MM.1S (cell line): ENCODE data around the gene HIF1AN.

ENCODE experiments used
- DNase-seq: peaks from one replicate; pipeline ENCODE4 v3.0.0-alpha.2; 2015
- H2AFZ ChIP-seq: fragments of 300-600 bp; sonication (generic); 2 replicates; pipeline ENCODE4 v1.6.0; 2016; ENCODE audit warnings: antibody characterized with exemption, low read length
- H3F3A ChIP-seq: fragments of 300-600 bp; sonication (generic); 2 replicates; pipeline ENCODE4 v1.6.1; 2016; ENCODE audit warnings: mild to moderate bottlenecking, antibody characterized with exemption, low read length, moderate library complexity, mixed read lengths; ENCODE audit not compliant: insufficient read depth
- H3K27ac ChIP-seq: fragments of 300-600 bp; sonication (generic); 2 replicates; pipeline ENCODE4 v1.5.1; 2016; ENCODE audit warnings: mild to moderate bottlenecking, low read length
- H3K27me3 ChIP-seq: fragments of 300-600 bp; sonication (generic); replicated peaks from 2 replicates; pipeline ENCODE4 v1.6.0; 2016; ENCODE audit warnings: low read length; ENCODE audit not compliant: insufficient read depth
- H3K36me3 ChIP-seq: fragments of 300-600 bp; sonication (generic); replicated peaks from 2 replicates; pipeline ENCODE4 v1.6.1; 2016; ENCODE audit warnings: mild to moderate bottlenecking, low read length, mixed read lengths; ENCODE audit not compliant: insufficient read depth
- H3K4me1 ChIP-seq: fragments of 300-600 bp; sonication (generic); 2 replicates; pipeline ENCODE4 v1.6.1; 2016; ENCODE audit warnings: low read length, mixed read lengths
- H3K4me2 ChIP-seq: fragments of 300-600 bp; sonication (generic); 2 replicates; pipeline ENCODE4 v1.6.0; 2016; ENCODE audit warnings: low read depth, low read length
- H3K4me3 ChIP-seq: fragments of 300-600 bp; sonication (generic); 2 replicates; pipeline ENCODE4 v1.5.1; 2016; ENCODE audit warnings: low read length, mixed read lengths
- H3K79me2 ChIP-seq: fragments of 300-600 bp; sonication (generic); 2 replicates; pipeline ENCODE4 v1.6.1; 2016; ENCODE audit warnings: mixed run types, low read length, mixed read lengths
- H3K9ac ChIP-seq: fragments of 300-600 bp; sonication (generic); 2 replicates; pipeline ENCODE4 v1.6.1; 2016; ENCODE audit warnings: low read length, mixed read lengths
- H3K9me2 ChIP-seq: fragments of 300-600 bp; sonication (generic); replicated peaks from 2 replicates; pipeline ENCODE4 v1.6.1; 2016; ENCODE audit warnings: mild to moderate bottlenecking, low read length, mixed read lengths; ENCODE audit not compliant: insufficient read depth
- H3K9me3 ChIP-seq: fragments of 300-600 bp; sonication (generic); replicated peaks from 2 replicates; pipeline ENCODE4 v1.6.1; 2016; ENCODE audit warnings: mild to moderate bottlenecking, low read length, mixed read lengths; ENCODE audit not compliant: insufficient read depth
- H4K20me1 ChIP-seq: fragments of 300-600 bp; sonication (generic); 2 replicates; pipeline ENCODE4 v1.6.1; 2016; ENCODE audit warnings: mild to moderate bottlenecking, low read length, moderate library complexity, mixed read lengths; ENCODE audit not compliant: insufficient read depth
- EZH2 ChIP-seq: fragments of 300-600 bp; sonication (generic); optimal IDR thresholded peaks from 2 replicates; pipeline ENCODE3; 2017; ENCODE audit warnings: low read depth, mild to moderate bottlenecking, antibody characterized with exemption, low read length, mixed read lengths
- EZH2phosphoT487 ChIP-seq: fragments of 300-600 bp; sonication (generic); IDR thresholded peaks from 2 replicates; pipeline ENCODE4 v1.6.1; 2018; ENCODE audit warnings: antibody characterized with exemption, low read length
- TF ChIP-seq, protein P1 (sequence below): fragments of 300-600 bp; sonication (generic); IDR thresholded peaks from 2 replicates; pipeline ENCODE4 v1.5.1; 2016; ENCODE audit warnings: antibody characterized with exemption, low read length, mixed read lengths

The HIF1AN gene

DNA sequence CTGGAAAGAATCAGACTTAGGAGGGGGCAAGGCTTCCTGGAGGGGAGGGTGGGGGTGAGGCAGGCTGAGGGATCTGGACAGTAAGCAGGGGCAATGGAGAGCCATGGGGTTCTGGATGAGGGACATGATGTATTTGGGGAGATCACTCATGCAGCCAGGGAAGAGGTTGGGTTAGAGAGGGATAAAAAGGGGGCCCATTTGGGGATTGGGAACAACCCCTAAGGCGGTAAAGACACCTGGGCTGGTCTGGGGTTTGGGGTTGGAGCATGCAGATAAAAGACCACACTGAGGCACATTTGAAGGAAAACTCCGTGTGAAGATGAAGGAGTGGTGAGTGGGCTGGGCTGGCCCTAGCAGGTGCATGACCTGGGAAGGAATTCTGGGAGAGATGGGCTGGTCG lies 30.8 kb downstream of the HIF1AN start:
- no peaks in the 10 kb centered on the region for H3K9me2 ChIP-seq
- no peak overlapping the region for H3K9ac ChIP-seq
- H3K4me2 ChIP-seq: no peak overlapping the region
- H3K79me2 ChIP-seq: no peaks in the 10 kb centered on the region
- no peak overlapping the region for H3K27ac ChIP-seq
- no peaks in the 10 kb centered on the region for H3K9me3 ChIP-seq
- DNase-seq: no peak
- H3K4me3 ChIP-seq: no peak overlapping the region
- H3K27me3 ChIP-seq: peaks cover 31% of the 10 kb centered on the region
- H3K36me3 ChIP-seq: no peaks in the 10 kb centered on the region
- peaks cover 3% of the 10 kb centered on the region; the same call in 1 of the 2 replicates for H3K4me1 ChIP-seq
- TF ChIP-seq EZH2 (no peak), EZH2phosphoT487 (no peak)
- TF ChIP-seq, protein P1, sequence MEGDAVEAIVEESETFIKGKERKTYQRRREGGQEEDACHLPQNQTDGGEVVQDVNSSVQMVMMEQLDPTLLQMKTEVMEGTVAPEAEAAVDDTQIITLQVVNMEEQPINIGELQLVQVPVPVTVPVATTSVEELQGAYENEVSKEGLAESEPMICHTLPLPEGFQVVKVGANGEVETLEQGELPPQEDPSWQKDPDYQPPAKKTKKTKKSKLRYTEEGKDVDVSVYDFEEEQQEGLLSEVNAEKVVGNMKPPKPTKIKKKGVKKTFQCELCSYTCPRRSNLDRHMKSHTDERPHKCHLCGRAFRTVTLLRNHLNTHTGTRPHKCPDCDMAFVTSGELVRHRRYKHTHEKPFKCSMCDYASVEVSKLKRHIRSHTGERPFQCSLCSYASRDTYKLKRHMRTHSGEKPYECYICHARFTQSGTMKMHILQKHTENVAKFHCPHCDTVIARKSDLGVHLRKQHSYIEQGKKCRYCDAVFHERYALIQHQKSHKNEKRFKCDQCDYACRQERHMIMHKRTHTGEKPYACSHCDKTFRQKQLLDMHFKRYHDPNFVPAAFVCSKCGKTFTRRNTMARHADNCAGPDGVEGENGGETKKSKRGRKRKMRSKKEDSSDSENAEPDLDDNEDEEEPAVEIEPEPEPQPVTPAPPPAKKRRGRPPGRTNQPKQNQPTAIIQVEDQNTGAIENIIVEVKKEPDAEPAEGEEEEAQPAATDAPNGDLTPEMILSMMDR: no peak
- no peaks in the 10 kb centered on the region for H4K20me1 ChIP-seq
- no peaks in the 10 kb centered on the region for H3F3A ChIP-seq
- H2AFZ ChIP-seq: no peak overlapping the region

DNA sequence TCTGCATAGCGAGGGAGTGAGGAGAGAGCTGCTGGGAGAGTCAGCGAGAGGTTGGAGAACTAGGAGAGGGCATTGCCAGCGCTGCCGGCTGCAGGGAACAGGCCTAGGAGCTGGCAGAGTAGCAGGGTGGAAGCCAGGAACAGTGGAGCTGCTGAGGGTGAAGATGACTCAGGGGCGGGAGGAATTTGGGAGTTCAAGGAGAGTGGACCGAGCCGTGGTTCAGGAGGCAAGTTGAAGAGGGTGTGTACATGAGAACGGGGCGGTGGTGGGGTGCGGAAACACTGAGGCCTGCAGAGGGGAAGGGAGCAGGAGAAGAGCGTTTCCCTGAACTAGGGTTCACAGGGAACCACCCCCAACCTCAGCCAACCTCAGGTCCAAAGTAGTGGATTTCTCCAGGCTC lies 31.5 kb downstream of the HIF1AN start:
- peaks cover 32% of the 10 kb centered on the region for H3K27me3 ChIP-seq
- no peak for DNase-seq

DNA sequence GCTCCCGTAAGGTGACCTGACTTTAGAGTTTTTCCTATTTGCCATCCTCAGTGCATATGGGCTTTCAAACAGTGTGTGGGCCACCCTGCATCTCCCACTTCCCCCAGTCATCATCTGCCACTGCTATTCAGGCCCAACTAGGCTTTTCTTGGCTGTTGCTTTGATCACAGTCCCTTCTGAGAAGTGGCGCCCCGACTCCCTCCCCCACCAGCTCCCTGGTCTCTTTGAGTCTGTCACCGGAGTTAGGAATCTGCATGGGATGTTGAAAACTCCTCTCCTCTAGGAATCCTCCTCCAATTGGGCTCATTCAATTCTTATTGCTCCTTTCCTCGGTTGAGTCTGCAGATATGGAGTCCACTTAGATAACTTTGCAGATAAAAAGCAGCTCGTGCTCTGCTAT lies 32.1 kb downstream of the HIF1AN start:
- no peaks in the 10 kb centered on the region for H3K9me3 ChIP-seq
- H3K79me2 ChIP-seq: no peaks in the 10 kb centered on the region
- TF ChIP-seq EZH2phosphoT487: no peak
- TF ChIP-seq, protein P1: no peak
- no peak for TF ChIP-seq EZH2
- H4K20me1 ChIP-seq: no peaks in the 10 kb centered on the region
- no peak for DNase-seq
- no peak overlapping the region for H3K4me2 ChIP-seq
- no peaks in the 10 kb centered on the region for H3F3A ChIP-seq
- H3K4me1 ChIP-seq: no peaks in the 10 kb centered on the region
- H3K4me3 ChIP-seq: no peak overlapping the region
- no peak overlapping the region for H2AFZ ChIP-seq
- H3K27me3 ChIP-seq: peaks cover 32% of the 10 kb centered on the region
- H3K36me3 ChIP-seq: no peaks in the 10 kb centered on the region
- no peak overlapping the region for H3K27ac ChIP-seq
- H3K9me2 ChIP-seq: no peaks in the 10 kb centered on the region
- H3K9ac ChIP-seq: no peak overlapping the region

More for the DNA sequence above, 31.5 kb downstream of the HIF1AN start:
- Histone ChIP-seq H3K4me2 (no peak overlapping the region), H3K36me3 (no peaks in the 10 kb centered on the region), H3K9ac (no peak overlapping the region), H2AFZ (no peak overlapping the region), H3K9me3 (no peaks in the 10 kb centered on the region), H3K27ac (no peak overlapping the region), H4K20me1 (no peaks in the 10 kb centered on the region), H3K4me1 (no peaks in the 10 kb centered on the region), H3K9me2 (no peaks in the 10 kb centered on the region), H3K79me2 (no peaks in the 10 kb centered on the region), H3F3A (no peaks in the 10 kb centered on the region), H3K4me3 (no peak overlapping the region)
- no peak for TF ChIP-seq EZH2
- TF ChIP-seq, protein P1: no peak
- TF ChIP-seq EZH2phosphoT487: no peak
